ENCODE results near the gene RHOF.
A peak's percentile ranks its signal among the peaks of the same experiment; 100 is the strongest.
"Not testable (repeated sequence)": the region's sequence is repeated elsewhere in the genome, so short reads cannot be mapped to it uniquely, and the experiment has no call there.

RHOF gene

DNA sequence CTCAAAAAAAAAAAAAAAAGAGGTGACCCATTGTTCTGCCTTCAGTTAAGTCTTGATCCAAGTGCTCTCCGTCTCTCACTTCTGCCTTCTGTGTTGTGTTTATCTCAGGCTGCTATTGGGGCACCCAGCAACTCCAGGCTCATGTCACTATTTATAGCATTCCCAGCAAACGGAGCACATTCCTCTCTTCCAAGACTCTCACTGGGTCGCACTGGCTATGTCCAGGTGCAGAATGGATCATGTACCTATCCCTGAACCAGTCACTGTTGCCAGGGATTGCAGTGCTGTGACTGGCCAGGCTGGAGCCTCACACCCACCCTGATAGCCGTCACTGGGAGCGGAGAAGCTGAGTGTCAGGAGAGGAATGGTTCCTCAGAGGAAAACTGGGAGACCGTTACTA lies 31.2 kb downstream of the RHOF start:
- no peak overlapping the region for H3K27ac ChIP-seq
- no peak for DNase-seq (ENCODE audit: low spot score)
- TF ChIP-seq, protein P1, sequence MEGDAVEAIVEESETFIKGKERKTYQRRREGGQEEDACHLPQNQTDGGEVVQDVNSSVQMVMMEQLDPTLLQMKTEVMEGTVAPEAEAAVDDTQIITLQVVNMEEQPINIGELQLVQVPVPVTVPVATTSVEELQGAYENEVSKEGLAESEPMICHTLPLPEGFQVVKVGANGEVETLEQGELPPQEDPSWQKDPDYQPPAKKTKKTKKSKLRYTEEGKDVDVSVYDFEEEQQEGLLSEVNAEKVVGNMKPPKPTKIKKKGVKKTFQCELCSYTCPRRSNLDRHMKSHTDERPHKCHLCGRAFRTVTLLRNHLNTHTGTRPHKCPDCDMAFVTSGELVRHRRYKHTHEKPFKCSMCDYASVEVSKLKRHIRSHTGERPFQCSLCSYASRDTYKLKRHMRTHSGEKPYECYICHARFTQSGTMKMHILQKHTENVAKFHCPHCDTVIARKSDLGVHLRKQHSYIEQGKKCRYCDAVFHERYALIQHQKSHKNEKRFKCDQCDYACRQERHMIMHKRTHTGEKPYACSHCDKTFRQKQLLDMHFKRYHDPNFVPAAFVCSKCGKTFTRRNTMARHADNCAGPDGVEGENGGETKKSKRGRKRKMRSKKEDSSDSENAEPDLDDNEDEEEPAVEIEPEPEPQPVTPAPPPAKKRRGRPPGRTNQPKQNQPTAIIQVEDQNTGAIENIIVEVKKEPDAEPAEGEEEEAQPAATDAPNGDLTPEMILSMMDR (IDR thresholded peaks at IDR 0.05): no peak

DNA sequence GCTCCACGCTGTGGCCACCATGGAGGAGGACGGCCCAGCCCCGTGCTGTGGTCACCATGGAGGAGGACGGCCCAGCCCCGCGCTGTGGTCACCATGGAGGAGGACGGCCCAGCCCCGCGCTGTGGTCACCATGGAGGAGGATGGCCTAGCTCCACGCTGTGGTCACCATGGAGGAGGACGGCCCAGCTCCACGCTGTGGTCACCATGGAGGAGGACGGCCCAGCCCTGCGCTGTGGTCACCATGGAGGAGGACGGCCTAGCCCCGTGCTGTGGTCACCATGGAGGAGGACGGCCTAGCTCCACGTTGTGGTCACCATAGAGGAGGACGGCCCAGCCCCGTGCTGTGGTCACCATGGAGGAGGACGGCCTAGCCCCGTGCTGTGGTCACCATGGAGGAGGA lies 35.0 kb downstream of the RHOF start:
- not testable (repeated sequence) for DNase-seq (ENCODE audit: low spot score); H3K27ac ChIP-seq; H3K4me3 ChIP-seq

More for the DNA sequence above, 31.2 kb downstream of the RHOF start:
- H3K4me3 ChIP-seq: no peak overlapping the region

DNA sequence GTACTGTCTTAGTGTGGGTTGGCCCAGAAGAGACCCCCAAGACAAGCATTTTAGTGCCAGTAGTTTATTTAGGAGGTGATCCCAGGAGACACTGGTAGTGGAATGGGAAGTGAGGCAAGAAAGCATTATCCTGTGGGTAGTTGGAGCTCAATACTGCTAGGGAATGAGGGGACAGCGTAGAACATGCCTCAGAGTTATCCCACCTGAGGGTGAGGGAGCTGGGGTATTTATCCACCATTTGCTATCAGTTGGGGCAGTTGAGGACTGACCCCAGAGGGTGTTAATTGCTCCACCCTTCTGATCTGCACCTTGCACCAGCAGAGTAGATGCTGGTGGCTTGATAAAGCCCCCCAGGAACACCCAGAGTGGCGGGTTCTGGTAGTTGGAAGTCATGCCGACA lies 37.9 kb downstream of the RHOF start:
- H3K27ac ChIP-seq: no peak overlapping the region
- no peak for DNase-seq (ENCODE audit: low spot score)
- TF ChIP-seq, protein P1 (IDR thresholded peaks at IDR 0.05): no peak
- H3K4me3 ChIP-seq: no peak overlapping the region

DNA sequence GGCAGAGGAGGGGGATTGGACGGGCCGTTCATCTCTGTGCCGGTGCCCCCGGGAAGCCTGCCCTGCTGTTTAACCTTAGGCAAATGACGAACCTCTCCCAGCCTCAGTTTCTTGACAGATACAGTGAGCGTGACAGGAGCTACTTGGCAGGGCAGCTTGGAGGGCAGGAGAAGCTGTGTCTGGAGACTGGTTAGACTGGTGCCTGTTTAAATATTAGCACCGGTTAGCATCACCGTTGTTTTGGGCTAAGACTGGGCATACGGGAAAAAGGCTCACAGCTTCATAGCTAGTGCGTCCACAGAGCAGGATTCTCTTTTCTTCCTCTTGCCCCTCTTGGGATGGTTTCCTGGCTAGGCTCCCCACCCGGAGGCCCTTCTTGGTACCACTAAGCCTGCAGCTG lies 38.7 kb downstream of the RHOF start:
- peak overlapping the region in 1 of 2 donors; percentile 56 for H3K27ac ChIP-seq
- no peak for DNase-seq (ENCODE audit: low spot score)

DNA sequence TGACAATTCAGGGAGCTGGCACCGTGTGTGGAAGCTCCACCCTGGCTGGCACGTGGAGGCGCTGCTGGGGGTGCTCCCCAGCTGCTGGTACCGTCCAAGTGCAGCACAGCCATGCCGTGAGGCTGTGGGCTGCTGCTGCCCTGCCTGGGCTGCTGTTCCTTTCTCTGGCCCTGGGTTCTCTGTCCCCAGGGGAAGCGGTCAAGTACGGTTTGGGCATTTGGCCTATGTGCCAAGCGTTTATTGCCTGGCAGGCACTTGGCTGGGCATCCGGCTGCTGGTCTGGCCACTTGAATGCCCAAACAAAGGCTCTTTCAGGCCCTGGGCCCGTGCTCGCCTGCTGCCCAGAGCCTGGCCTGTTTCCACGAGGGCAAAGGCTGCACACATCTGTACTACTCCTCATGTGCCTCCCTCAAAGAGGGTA lies 39.6 kb downstream of the RHOF start:
- TF ChIP-seq, protein P1 (IDR thresholded peaks at IDR 0.05): no peak
- Histone ChIP-seq H3K4me3 (no peak overlapping the region), H3K27ac (peak overlapping the region; percentile 56 to 69)
- DNase-seq (ENCODE audit: low spot score): no peak

More for the DNA sequence above, 38.7 kb downstream of the RHOF start:
- H3K4me3 ChIP-seq: no peak overlapping the region
- TF ChIP-seq, protein P1 (IDR thresholded peaks at IDR 0.05): no peak

DNA sequence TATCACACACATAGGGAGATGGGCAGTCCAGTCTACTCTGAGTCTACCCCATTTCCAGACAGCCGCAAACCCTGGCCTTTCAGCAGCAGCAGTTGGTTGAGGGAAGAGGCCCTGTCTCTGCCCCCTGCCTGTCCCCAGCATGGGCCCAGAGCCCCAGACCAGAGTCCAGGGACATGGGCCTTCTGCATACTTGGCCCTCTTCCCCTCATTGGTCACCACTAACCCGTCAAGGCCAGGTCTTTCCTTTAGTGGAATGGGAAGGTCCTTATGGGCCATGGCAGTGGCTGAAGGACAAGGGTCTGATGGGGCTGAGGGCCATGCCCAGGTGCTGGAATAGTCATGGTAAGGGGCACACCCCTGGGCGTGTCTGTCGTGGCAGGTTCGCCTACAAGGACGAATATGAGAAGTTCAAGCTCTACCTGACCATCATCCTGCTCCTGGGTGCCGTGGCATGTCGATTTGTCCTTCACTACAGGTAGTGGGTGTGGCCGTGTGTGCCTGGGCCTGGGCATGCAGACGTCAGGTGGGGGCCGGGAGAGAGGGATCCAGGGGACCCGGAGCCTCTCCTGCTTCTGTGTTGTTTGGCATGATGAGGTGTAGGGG lies 41.6 kb downstream of the RHOF start:
- no peak for DNase-seq (ENCODE audit: low spot score)
- Histone ChIP-seq H3K4me3 (no peak overlapping the region), H3K27ac (no peak overlapping the region)
- TF ChIP-seq, protein P1 (IDR thresholded peaks at IDR 0.05): no peak

DNA sequence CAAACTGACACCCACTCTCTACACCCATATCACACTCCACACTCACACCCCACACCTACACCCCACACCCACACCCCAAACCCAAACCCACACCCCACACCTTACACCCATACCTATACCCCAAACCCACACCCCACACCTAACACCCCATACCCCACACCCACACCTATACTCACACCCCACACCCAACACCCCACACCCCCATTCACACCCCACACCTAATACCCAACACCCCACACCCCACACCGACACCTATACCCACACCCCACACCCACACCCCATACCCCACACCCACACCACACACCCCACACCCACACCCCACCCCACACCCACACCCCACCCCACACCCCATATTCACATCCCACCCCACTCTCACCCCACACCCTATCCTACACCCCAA lies 42.5 kb downstream of the RHOF start:
- DNase-seq (ENCODE audit: low spot score): no peak
- TF ChIP-seq, protein P1 (IDR thresholded peaks at IDR 0.05): no peak
- no peak overlapping the region for H3K4me3 ChIP-seq
- H3K27ac ChIP-seq: no peak overlapping the region

Data from coronary artery (tissue), 2 donors.